ENCODE data around the gene VPS4B. TPM values are rescaled to one million over a fixed set of nuclear protein-coding genes. Genes with fewer than 3 reads are reported as not detected.
A peak's percentile ranks its signal among the peaks of the same experiment; 100 is the strongest.
"Not testable (repeated sequence)": the region's sequence is repeated elsewhere in the genome, so short reads cannot be mapped to it uniquely, and the experiment has no call there.

Gene VPS4B
- total RNA-seq, result 28.2 TPM

- peaks cover 8 to 14% (median 8%) of the 10 kb centered on the region in 3 donors for H3K4me1 ChIP-seq (ENCODE audit: control insufficient read depth in 3 of 3, insufficient read depth in 3 of 3, low read length in 3 of 3)
Measured at GRCh38 chr18:63422087-63422863, at the start of gene VPS4B. VPS4B (minus strand) TSS chr18:63422476; CDS start chr18:63422259, 217 bp downstream.

GRCh38 chr18:63470751-63471150, 48.5 kb upstream of the VPS4B start:
- Histone ChIP-seq H3K27ac (ENCODE audit: low read depth, low read length) (no peak overlapping the region), H3K9me3 (ENCODE audit: control insufficient read depth in 3 of 3, low read length in 3 of 3) (no peaks in the 10 kb centered on the region), H3K36me3 (ENCODE audit: control insufficient read depth in 3 of 3, insufficient read depth in 3 of 3, low read length in 3 of 3) (no peaks in the 10 kb centered on the region), H3K4me1 (ENCODE audit: control insufficient read depth in 3 of 3, insufficient read depth in 3 of 3, low read length in 3 of 3) (no peaks in the 10 kb centered on the region), H3K4me3 (ENCODE audit: low read length in 3 of 3) (no peak overlapping the region), H3K9ac (ENCODE audit: low read depth in 1 of 3, low read length in 3 of 3) (no peak overlapping the region), H3K27me3 (ENCODE audit: control insufficient read depth in 3 of 3, insufficient read depth in 3 of 3, low read length in 3 of 3) (no peaks in the 10 kb centered on the region)

More at GRCh38 chr18:63422087-63422863, at the start of gene VPS4B:
- Histone ChIP-seq H3K27ac (ENCODE audit: low read depth, low read length) (peak within 1 kb of the TSS; percentile 97), H3K36me3 (ENCODE audit: control insufficient read depth in 3 of 3, insufficient read depth in 3 of 3, low read length in 3 of 3) (peaks cover 0 to 8% (median 3%) of the 10 kb centered on the region in 3 donors), H3K27me3 (ENCODE audit: control insufficient read depth in 3 of 3, insufficient read depth in 3 of 3, low read length in 3 of 3) (no peaks in the 10 kb centered on the region), H3K4me3 (ENCODE audit: low read length in 3 of 3) (peak within 1 kb of the TSS; percentile 95 to 99 (median 98)), H3K9ac (ENCODE audit: low read depth in 1 of 3, low read length in 3 of 3) (peak within 1 kb of the TSS; percentile 96 to 98 (median 98)), H3K9me3 (ENCODE audit: control insufficient read depth in 3 of 3, low read length in 3 of 3) (no peaks in the 10 kb centered on the region)

GRCh38 chr18:63468575-63468974, 46.3 kb upstream of the VPS4B start:
- H3K27me3 ChIP-seq (ENCODE audit: control insufficient read depth in 3 of 3, insufficient read depth in 3 of 3, low read length in 3 of 3), result peaks cover 0 to 5% (median 0%) of the 10 kb centered on the region in 3 donors
- no peak overlapping the region for H3K9ac ChIP-seq (ENCODE audit: low read depth in 1 of 3, low read length in 3 of 3)
- H3K4me1 ChIP-seq (ENCODE audit: control insufficient read depth in 3 of 3, insufficient read depth in 3 of 3, low read length in 3 of 3), result no peaks in the 10 kb centered on the region
- no peak overlapping the region for H3K4me3 ChIP-seq (ENCODE audit: low read length in 3 of 3)
- no peaks in the 10 kb centered on the region for H3K36me3 ChIP-seq (ENCODE audit: control insufficient read depth in 3 of 3, insufficient read depth in 3 of 3, low read length in 3 of 3)
- H3K27ac ChIP-seq (ENCODE audit: low read depth, low read length), result no peak overlapping the region
- no peaks in the 10 kb centered on the region for H3K9me3 ChIP-seq (ENCODE audit: control insufficient read depth in 3 of 3, low read length in 3 of 3)

GRCh38 chr18:63467699-63468098, 45.4 kb upstream of the VPS4B start:
- no peaks in the 10 kb centered on the region for H3K9me3 ChIP-seq (ENCODE audit: control insufficient read depth in 3 of 3, low read length in 3 of 3)

GRCh38 chr18:63465059-63465458, 42.8 kb upstream of the VPS4B start:
- Histone ChIP-seq H3K27me3 (ENCODE audit: control insufficient read depth in 3 of 3, insufficient read depth in 3 of 3, low read length in 3 of 3) (peaks cover 0 to 5% (median 0%) of the 10 kb centered on the region in 3 donors), H3K36me3 (ENCODE audit: control insufficient read depth in 3 of 3, insufficient read depth in 3 of 3, low read length in 3 of 3) (no peaks in the 10 kb centered on the region), H3K4me1 (ENCODE audit: control insufficient read depth in 3 of 3, insufficient read depth in 3 of 3, low read length in 3 of 3) (no peaks in the 10 kb centered on the region), H3K27ac (ENCODE audit: low read depth, low read length) (no peak overlapping the region), H3K9me3 (ENCODE audit: control insufficient read depth in 3 of 3, low read length in 3 of 3) (no peaks in the 10 kb centered on the region), H3K4me3 (ENCODE audit: low read length in 3 of 3) (no peak overlapping the region), H3K9ac (ENCODE audit: low read depth in 1 of 3, low read length in 3 of 3) (no peak overlapping the region)

More at GRCh38 chr18:63467699-63468098, 45.4 kb upstream of the VPS4B start:
- Histone ChIP-seq H3K9ac (ENCODE audit: low read depth in 1 of 3, low read length in 3 of 3) (no peak overlapping the region), H3K36me3 (ENCODE audit: control insufficient read depth in 3 of 3, insufficient read depth in 3 of 3, low read length in 3 of 3) (no peaks in the 10 kb centered on the region), H3K4me1 (ENCODE audit: control insufficient read depth in 3 of 3, insufficient read depth in 3 of 3, low read length in 3 of 3) (no peaks in the 10 kb centered on the region), H3K27me3 (ENCODE audit: control insufficient read depth in 3 of 3, insufficient read depth in 3 of 3, low read length in 3 of 3) (peaks cover 0 to 5% (median 0%) of the 10 kb centered on the region in 3 donors), H3K27ac (ENCODE audit: low read depth, low read length) (no peak overlapping the region), H3K4me3 (ENCODE audit: low read length in 3 of 3) (no peak overlapping the region)

- no peaks in the 10 kb centered on the region for H3K4me1 ChIP-seq (ENCODE audit: control insufficient read depth in 3 of 3, insufficient read depth in 3 of 3, low read length in 3 of 3)
- H3K9ac ChIP-seq (ENCODE audit: low read depth in 1 of 3, low read length in 3 of 3), result no peak overlapping the region
- no peaks in the 10 kb centered on the region for H3K9me3 ChIP-seq (ENCODE audit: control insufficient read depth in 3 of 3, low read length in 3 of 3)
- H3K27me3 ChIP-seq (ENCODE audit: control insufficient read depth in 3 of 3, insufficient read depth in 3 of 3, low read length in 3 of 3), result peaks cover 0 to 5% (median 0%) of the 10 kb centered on the region in 3 donors
- no peaks in the 10 kb centered on the region for H3K36me3 ChIP-seq (ENCODE audit: control insufficient read depth in 3 of 3, insufficient read depth in 3 of 3, low read length in 3 of 3)
- no peak overlapping the region for H3K4me3 ChIP-seq (ENCODE audit: low read length in 3 of 3)
- no peak overlapping the region for H3K27ac ChIP-seq (ENCODE audit: low read depth, low read length)
Measured at GRCh38 chr18:63464434-63464833, 42.2 kb upstream of the VPS4B start.

DNA sequence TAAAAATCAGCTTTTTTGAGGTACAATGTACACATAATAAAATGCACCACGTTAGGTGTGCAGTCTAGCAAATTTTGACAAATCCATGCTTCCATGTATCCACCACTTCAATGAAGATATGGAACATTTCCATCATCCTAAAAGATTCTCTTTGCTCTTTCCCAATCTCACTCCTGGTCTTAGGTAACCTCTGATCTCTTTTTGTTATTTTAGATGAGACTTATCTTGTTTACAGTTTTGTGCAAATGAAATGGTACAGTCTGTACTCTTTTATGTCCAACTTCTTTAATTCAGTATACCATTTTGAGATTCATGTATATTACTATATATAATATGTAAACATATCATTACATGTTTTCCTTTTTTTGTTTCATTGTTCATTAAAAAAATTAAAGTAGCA, 38.1 kb upstream of the VPS4B start:
- Histone ChIP-seq H3K9me3 (ENCODE audit: control insufficient read depth in 3 of 3, low read length in 3 of 3) (no peaks in the 10 kb centered on the region), H3K9ac (ENCODE audit: low read depth in 1 of 3, low read length in 3 of 3) (no peak overlapping the region), H3K4me1 (ENCODE audit: control insufficient read depth in 3 of 3, insufficient read depth in 3 of 3, low read length in 3 of 3) (no peaks in the 10 kb centered on the region), H3K36me3 (ENCODE audit: control insufficient read depth in 3 of 3, insufficient read depth in 3 of 3, low read length in 3 of 3) (no peaks in the 10 kb centered on the region), H3K27me3 (ENCODE audit: control insufficient read depth in 3 of 3, insufficient read depth in 3 of 3, low read length in 3 of 3) (peaks cover 0 to 5% (median 0%) of the 10 kb centered on the region in 3 donors), H3K27ac (ENCODE audit: low read depth, low read length) (no peak overlapping the region), H3K4me3 (ENCODE audit: low read length in 3 of 3) (no peak overlapping the region)

DNA sequence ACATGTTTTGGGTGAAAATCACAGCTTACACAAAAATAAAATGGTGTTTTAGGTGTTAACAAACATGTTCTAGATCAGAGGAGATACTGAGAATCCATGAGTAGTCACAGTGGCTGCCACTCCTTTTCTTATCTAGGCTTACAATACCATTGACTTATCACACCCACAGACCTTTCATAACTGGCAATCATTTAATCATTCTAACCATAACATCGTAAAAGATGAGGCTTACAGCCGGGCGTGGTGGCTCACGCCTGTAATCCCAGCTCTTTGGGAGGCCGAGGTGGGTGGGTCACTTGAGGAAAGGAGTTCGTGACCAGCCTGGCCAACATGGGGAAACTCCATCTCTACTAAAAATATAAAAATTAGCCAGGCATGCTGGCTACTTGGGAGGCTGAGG, 35.7 kb upstream of the VPS4B start:
- Histone ChIP-seq H3K36me3 (ENCODE audit: control insufficient read depth in 3 of 3, insufficient read depth in 3 of 3, low read length in 3 of 3) (no peaks in the 10 kb centered on the region), H3K4me3 (ENCODE audit: low read length in 3 of 3) (no peak overlapping the region), H3K9ac (ENCODE audit: low read depth in 1 of 3, low read length in 3 of 3) (no peak overlapping the region), H3K27ac (ENCODE audit: low read depth, low read length) (no peak overlapping the region), H3K4me1 (ENCODE audit: control insufficient read depth in 3 of 3, insufficient read depth in 3 of 3, low read length in 3 of 3) (no peaks in the 10 kb centered on the region), H3K9me3 (ENCODE audit: control insufficient read depth in 3 of 3, low read length in 3 of 3) (no peaks in the 10 kb centered on the region), H3K27me3 (ENCODE audit: control insufficient read depth in 3 of 3, insufficient read depth in 3 of 3, low read length in 3 of 3) (no peaks in the 10 kb centered on the region)

- no peak overlapping the region for H3K27ac ChIP-seq (ENCODE audit: low read depth, low read length)
- no peaks in the 10 kb centered on the region for H3K36me3 ChIP-seq (ENCODE audit: control insufficient read depth in 3 of 3, insufficient read depth in 3 of 3, low read length in 3 of 3)
- H3K4me1 ChIP-seq (ENCODE audit: control insufficient read depth in 3 of 3, insufficient read depth in 3 of 3, low read length in 3 of 3), result no peaks in the 10 kb centered on the region
- H3K9ac ChIP-seq (ENCODE audit: low read depth in 1 of 3, low read length in 3 of 3), result no peak overlapping the region
- H3K27me3 ChIP-seq (ENCODE audit: control insufficient read depth in 3 of 3, insufficient read depth in 3 of 3, low read length in 3 of 3), result no peaks in the 10 kb centered on the region
- H3K9me3 ChIP-seq (ENCODE audit: control insufficient read depth in 3 of 3, low read length in 3 of 3), result no peaks in the 10 kb centered on the region
- no peak overlapping the region for H3K4me3 ChIP-seq (ENCODE audit: low read length in 3 of 3)
Measured at GRCh38 chr18:63454497-63454896, 32.2 kb upstream of the VPS4B start.

DNA sequence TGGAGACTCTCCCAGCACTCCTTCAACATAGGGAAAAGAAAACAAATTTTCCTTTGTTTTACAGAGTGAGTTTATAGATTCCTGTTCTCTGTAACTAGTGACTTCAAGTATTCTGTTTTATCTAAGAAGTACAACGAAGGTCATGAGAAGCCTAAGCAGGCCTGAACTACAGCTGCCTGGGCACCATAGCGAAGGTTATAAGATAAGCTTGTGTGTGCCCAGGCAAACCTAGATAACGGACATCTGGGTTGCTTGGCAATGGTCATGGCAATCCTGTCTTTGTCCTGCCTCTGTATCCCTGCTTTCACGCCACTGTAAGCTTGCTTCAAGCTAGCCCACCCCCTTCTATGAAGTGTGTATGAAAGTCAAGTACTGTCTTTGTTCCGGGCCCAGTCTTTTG, 30.5 kb upstream of the VPS4B start:
- H3K27me3 ChIP-seq (ENCODE audit: control insufficient read depth in 3 of 3, insufficient read depth in 3 of 3, low read length in 3 of 3); H3K36me3 ChIP-seq (ENCODE audit: control insufficient read depth in 3 of 3, insufficient read depth in 3 of 3, low read length in 3 of 3); H3K9ac ChIP-seq (ENCODE audit: low read depth in 1 of 3, low read length in 3 of 3); H3K4me3 ChIP-seq (ENCODE audit: low read length in 3 of 3); H3K9me3 ChIP-seq (ENCODE audit: control insufficient read depth in 3 of 3, low read length in 3 of 3); H3K27ac ChIP-seq (ENCODE audit: low read depth, low read length); H3K4me1 ChIP-seq (ENCODE audit: control insufficient read depth in 3 of 3, insufficient read depth in 3 of 3, low read length in 3 of 3): not testable (repeated sequence)
